Renal cortical epithelial cell (primary cell): ENCODE measurements around the gene PMM1. TPM values are rescaled to one million over a fixed set of nuclear protein-coding genes. Genes with fewer than 3 reads are reported as not detected.
A peak's percentile ranks its signal among the peaks of the same experiment; 100 is the strongest.

Experiments
- DNase-seq: peaks from one replicate; pipeline ENCODE4 v3.0.0-alpha.2; 2011; ENCODE audit warnings: low read depth
- total RNA-seq: library from RNA; depleted of rRNA; stranded (reverse); fragments of >200 nt; gene quantifications from 2 replicates; pipeline ENCODE4 v1.2.3, GENCODE V29; 2014

The PMM1 gene
- total RNA-seq, 1 donor from 2014 or later, result 14.6 TPM

DNA sequence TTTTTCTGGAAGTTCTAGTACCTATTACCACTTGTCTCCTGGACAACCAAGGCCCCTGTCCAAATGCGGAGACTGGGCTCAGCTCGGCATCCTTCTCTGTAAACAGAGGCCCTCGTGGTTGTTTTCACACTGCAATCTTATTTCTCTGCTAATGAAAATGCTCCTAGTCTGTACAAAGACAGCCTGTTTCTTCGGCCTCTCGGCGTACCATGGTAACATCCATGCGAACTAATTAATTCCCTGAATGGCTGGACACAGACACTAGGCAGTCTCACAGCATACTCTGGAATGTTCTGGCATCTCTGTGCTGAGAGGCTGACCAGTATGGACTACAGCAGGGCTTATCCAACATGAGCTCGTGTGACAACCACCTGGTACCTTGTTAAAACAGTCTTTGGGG lies 51.1 kb downstream of the PMM1 start:
- DNase-seq, result no peak

DNA sequence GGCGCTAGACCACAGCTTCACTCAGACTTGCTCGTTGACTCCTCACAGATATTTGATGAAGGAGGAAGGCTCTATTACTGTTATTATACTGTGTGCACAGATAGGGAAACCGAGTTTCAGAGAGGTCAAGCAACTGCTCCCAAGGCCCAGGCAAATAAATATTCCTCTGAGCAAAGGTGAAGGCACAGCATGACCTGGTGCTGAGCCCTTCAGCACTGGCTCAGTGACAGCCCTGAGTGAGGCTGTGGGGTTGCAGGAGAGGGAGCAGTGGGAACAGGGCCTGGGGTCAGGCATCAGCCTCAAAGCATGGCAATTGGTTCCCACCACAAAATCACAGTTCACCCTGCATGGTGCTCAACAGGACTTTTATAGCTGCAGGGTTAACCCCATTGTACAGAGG lies 52.4 kb downstream of the PMM1 start:
- no peak for DNase-seq

DNA sequence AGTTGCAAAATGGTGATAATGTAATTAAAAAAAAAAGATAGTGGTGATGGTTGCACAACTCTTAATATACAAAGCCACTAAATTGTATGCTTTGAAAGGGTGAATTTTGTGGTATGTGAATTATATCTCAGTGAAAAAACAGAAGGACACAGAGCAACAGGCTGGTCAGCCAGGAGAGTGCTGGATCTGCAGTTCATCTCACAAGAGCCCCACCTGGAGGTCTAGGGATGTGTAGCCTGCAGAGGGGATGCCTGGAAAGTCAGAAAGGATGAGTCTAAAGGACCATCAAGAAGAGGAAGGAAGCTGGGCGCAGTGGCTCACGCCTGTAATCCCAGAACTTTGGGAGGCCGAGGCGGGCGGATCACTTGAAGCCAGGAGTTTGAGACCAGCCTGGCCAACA lies 54.4 kb downstream of the PMM1 start:
- DNase-seq, result peak; percentile 22

DNA sequence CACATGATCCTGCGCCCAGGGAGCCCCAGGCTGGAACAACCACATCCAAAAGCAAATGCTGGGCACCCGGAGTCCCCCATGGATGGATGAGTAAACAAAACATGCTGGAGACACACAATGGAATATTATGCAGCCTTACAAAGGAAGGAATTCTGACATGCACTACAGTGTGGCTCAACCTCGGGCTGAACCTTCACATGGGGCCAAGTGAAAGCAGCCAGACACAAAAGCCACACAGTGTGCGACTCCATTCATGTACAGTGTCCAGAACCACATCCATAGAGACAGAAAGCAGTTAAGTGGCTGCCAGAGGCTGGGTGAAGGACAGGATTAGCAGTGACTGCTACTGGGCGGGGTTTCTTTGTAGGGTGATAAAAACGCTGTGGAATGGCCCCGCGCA lies 55.4 kb downstream of the PMM1 start:
- DNase-seq, result no peak

DNA sequence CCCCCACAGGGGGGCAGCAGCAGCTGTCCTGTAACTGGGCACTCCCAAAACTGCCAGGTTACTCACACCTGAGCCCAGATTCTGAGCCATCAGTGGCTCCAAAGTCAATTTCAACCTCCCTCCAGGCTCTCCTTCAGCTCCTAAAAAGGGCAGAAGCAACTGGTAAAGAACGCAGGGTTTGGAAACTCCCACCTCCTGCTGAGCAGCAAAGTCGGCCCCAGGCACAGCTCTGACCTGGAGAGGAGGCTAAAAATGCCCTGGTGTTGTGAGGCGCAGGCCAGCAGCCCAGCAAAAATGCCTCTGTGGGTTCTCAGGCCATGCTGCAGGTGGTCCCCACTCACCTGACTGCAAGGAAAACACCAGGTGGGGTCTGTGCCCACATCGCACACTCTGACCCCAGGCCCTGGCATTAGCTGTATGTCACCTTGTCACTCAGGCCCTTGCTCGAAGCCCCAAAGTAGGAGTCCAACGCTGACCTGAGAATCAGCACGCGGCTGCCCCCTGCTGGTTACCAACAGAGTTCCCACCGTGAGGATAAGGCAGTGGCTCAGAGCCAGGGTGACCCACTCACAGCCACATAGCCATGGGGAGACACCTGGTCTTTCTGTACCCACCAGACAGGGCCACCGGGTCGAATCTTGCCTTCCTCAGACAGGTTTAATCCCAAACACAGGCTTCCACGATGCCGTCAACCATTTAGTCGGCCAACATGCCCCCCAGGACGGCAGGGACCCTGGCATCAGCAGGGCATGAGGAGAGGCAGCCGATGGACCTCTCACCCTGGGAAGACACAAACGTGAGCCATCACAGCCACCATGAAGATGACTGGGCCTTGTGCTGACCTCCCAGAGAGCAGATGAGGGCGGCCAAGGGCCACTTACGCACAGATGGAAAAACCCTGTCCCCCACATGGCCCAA lies 56.5 kb downstream of the PMM1 start:
- peak; percentile 43 for DNase-seq

DNA sequence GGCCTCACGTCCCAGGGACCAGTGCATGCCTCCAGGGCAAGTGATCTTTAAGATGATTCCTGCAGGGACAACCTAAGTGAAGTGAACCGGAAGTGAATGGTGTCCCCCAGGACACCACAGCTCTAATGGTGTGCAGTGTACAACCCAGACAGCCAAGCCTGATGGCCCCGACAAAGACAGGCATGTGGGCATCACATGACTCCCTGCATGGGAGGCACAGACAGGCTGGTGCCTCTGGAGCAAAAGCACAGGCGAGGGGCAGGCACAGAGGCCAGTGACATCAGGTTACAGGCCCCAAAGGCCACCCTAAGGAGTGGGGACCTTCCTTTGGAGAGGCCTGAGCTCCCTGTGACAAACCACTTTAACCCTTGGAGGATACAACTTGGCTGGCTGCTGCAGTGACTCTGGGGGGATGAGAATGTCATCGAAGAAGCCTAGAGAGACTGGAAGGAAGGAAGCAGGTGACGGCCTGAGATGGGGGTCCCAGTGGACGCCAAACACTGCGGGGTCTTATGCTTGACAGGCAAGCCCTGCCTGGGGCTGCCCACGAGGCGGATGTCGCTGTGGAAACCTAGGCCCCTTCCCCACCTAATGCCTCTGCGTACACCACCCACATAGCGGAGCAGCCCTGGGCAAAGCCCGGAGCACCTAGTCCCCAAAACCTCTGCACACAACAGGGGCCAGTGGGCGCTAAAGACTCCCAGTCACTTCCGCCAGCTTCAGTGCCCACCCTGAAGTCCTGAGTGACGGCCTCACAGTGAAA lies 57.7 kb downstream of the PMM1 start:
- no peak for DNase-seq

DNA sequence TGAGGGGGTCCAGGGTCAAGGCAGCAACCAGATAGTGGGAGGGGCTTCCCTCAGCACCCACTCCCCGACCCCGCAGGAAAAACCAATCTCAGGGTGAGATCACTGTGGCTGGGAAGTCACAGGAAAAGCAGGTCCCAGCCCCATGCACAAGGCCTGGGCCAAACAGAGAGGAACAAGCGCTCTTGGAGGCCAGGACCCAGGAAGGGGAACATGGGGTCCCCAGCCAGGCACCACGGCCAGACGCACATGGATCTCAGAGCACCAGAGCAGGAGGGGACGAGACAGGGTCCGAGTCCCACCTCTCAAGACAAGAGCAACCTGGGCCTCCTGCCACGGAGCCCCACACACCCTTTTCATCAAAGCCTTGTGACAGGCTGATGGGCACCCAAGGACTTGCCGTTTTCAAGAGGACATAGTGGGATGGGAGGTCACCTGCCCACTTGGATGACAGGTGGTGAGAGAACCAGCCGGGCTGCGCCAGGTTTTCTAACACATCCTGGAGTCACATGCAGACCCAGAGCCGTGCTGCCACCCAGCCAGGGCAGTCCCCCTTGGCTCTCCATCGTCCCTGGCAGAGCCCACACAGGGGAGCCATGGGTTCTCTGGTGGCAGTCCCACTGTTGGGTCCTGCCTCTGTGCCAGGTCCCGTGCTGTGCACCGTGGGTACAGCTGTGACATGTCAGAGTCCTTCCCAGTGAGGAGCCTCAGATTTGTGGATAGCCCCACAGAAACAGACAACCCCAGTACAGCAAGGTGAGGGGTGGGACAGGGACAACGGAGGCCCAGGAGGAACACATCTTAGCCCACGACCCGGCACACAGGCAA lies 58.5 kb downstream of the PMM1 start:
- no peak for DNase-seq

DNA sequence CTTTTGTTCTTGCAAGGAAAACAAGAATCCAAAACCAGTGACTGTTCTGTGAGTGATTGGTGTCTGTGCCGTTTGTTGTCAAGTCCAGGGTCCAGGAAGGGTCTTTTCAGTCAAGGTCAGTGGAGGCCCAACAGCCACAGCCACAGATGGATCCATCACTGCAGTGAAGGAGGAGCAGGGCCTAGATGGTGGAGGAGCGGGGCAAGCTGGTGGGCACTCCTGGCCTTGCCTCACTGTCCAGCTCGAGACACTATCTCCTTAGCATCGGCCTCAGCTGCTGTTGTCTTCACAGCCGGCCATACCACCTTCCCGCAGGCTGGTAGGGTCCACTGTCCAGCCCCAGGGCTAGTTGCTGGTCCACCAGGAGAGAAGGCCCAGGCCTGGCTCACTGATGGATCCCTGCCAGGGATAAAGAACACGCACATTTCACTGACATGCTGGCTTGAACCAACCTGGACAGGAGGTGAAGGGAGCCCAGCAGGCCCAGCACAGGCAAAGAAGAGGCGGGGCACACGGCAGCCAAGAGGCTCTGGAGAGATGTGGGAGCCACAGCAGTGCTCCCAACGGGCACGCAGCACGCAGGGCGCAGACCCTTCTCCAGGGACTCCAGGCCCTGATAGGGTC lies 60.6 kb downstream of the PMM1 start:
- no peak for DNase-seq

DNA sequence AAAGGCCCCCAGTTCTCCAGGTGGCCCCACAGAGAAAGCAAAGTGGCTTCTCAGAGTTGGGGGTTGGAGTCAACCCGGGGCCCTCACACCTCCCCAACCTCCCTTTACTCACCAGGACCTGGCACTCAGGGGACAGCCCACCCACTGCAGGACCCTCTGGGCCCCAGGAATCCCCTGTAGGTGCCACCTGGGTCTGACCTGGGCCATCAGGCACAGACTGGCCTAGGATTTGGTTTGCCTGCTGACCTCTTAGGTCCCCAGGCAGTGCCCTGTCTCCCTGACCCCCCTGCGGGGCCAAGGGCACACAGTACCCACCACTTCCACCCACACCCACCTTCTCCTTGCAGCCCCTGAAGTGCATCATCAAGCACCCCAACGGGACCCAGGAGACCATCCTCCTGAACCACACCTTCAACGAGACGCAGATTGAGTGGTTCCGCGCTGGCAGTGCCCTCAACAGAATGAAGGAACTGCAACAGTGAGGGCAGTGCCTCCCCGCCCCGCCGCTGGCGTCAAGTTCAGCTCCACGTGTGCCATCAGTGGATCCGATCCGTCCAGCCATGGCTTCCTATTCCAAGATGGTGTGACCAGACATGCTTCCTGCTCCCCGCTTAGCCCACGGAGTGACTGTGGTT lies 61.4 kb downstream of the PMM1 start:
- no peak for DNase-seq

Other genes with a start within 250 kb of the PMM1 start
- 2.3 and 7.6 TPM in 2 replicates for gene TEF, start 207.9 kb downstream of the PMM1 start, total RNA-seq
- 12.2 and 35.9 TPM in 2 replicates for gene TOB2, start 143.0 kb downstream of the PMM1 start, total RNA-seq
- 39.6 and 78.3 TPM in 2 replicates for gene PHF5A, start 121.1 kb downstream of the PMM1 start, total RNA-seq
- gene ACO2, start 120.7 kb downstream of the PMM1 start, total RNA-seq, result 54.2 and 141 TPM in 2 replicates
- gene POLR3H, start 45.4 kb downstream of the PMM1 start, total RNA-seq, result 17.4 and 38.8 TPM in 2 replicates
- gene CSDC2, start 28.8 kb downstream of the PMM1 start, total RNA-seq, result 0.69 and 3.2 TPM in 2 replicates
- gene DESI1, start 31.2 kb upstream of the PMM1 start, total RNA-seq, result 17.5 and 27.8 TPM in 2 replicates
- gene XRCC6, start 31.5 kb upstream of the PMM1 start, total RNA-seq, result 320 and 484 TPM in 2 replicates
- gene SNU13, start 99.0 kb upstream of the PMM1 start, total RNA-seq, result 92.2 and 104 TPM in 2 replicates
- gene MEI1, start 109.7 kb upstream of the PMM1 start, total RNA-seq, result 0.10 and 0.52 TPM in 2 replicates
- gene CCDC134, start 210.8 kb upstream of the PMM1 start, total RNA-seq, result 11.0 and 16.1 TPM in 2 replicates
- gene SREBF2, start 243.3 kb upstream of the PMM1 start, total RNA-seq, result 39.8 and 80.3 TPM in 2 replicates